ENCODE measurements around the gene HSBP1.

The HSBP1 gene

GRCh38 chr16:83803811-83804210, 4.0 kb upstream of the HSBP1 start:
- DNase-seq (ENCODE audit: low spot score) = no peak

DNA sequence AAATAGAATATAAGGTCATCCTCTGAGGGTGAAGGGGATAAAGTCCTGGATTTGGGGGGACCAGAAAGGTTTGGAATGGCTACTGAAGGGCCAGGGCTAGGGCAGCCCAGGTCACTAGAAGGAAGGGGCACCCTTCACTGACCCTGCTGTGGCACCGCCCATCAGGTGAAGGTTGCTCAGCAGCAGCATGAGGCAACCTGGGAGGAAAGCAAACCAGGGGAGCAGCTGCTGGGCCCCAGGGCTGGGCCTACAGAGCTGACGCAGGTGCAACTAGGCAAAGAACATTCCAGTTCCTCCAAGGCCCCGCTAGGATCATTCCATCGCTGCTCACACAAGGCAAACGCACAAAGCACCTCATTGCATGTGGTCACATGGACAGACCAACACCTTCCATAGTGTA, 3.4 kb upstream of the HSBP1 start:
- DNase-seq (ENCODE audit: low spot score) = no peak

DNA sequence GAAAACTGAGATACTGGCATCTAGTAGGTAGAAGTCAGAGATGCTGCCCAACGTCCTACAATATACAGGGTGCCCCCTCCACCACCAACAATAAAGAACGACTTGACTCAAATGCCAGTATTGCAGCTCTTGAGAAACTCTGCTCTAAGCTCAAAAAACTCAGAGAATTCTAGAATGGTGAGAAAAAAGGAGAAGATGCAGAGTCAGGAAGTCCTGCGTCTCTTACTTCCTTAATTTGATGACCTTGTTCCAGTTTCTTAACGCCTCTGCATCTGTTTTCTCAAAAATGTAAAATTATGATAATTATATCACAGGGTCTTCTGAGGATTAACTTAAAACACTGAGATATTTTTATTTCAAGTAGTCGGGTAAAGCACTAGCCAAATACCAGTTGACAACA, 1.7 kb upstream of the HSBP1 start:
- peak; percentile 47 for DNase-seq (ENCODE audit: low spot score)

- peak; percentile 14 for DNase-seq (ENCODE audit: low spot score)
Measured at GRCh38 chr16:83806731-83807130, 1.0 kb upstream of the HSBP1 start.

DNA sequence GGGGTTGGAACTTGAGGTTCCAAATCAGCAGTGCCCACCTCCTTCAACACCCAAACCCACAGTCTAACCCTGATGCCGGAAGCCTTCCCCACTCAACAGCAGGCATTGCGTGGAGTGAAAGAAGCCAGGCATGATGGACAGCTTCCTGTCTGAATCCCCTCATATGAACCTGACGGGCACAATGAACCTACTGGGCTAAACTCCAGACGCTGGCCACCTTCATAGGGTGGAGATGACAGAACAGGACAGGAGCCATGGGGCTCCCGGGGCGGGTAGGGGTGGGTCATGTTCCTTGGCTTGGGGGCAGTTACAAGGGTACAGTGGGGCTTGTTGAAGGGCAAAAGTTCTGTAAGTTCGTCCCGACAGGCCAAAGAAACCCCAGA, 460 bp upstream of the HSBP1 start:
- DNase-seq (ENCODE audit: low spot score) = no peak

DNA sequence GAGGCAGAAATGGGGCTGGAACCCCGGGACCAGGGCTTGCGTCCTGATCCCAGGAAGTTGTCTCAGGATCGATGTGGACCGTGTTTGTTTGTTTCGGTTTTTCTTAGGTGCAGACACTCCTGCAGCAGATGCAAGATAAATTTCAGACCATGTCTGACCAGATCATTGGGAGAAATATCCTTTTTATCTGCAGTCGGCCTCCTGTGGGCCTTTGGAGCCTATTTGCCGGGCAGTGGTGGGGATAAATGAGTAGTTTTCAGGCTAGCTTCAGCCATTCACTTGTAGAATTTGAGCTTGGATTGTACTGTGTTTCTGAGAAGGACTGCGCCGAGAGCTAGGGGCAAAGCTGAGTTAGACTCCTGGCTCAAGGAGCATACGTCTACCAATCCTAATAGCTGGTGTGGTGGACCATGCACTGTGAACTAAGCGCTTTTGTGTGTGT, 816 bp downstream of the HSBP1 start:
- no peak for DNase-seq (ENCODE audit: low spot score)

- no peak for DNase-seq (ENCODE audit: low spot score)
Measured at GRCh38 chr16:83809092-83809491, 1.3 kb downstream of the HSBP1 start.

- DNase-seq (ENCODE audit: low spot score) = no peak
Measured at GRCh38 chr16:83810901-83811300, 3.1 kb downstream of the HSBP1 start.

DNA sequence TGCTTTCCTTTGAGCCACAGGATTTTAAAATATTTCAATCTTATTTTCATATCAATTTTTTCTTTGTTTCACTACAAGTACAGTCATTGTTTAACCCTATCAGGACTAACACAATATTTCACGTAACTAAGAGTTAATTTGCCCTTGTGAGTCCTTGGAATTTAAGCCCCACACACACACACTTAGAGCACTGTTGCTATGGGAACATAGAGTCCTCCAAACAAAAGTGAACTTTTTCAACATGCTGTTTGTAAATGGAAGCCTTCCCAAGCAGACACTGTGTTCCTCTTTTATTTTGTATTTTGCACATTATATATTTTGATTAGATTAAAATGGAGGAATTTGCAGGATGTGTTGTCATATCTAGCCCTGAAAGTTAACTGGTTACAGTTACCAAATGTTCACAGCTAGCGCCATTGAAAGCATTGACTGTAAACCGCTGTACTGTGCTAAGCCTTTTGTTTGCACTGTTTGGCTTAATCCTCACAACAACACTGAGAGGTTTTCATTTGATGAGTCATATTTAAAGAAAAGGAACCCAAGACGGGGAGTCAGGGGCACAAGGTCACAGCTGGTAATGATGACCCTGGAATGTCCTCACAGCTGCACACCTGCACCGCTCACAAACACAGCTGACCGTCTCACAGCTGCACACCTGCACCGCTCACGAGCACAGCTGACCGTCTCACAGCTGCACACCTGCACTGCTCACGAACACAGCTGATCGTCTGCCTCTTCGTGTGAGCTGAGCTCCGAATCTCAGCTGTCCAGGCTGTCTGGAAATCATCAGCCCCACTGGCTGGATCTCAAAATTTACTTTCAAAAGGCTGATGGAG, 6.3 kb downstream of the HSBP1 start:
- peak; percentile 54 for DNase-seq (ENCODE audit: low spot score)

- DNase-seq (ENCODE audit: low spot score) = no peak
Measured at GRCh38 chr16:83814659-83814985, 6.8 kb downstream of the HSBP1 start.

- no peak for DNase-seq (ENCODE audit: low spot score)
Measured at GRCh38 chr16:83817022-83817421, 9.2 kb downstream of the HSBP1 start.

- DNase-seq (ENCODE audit: low spot score) = no peak
Measured at GRCh38 chr16:83818276-83818675, 10.5 kb downstream of the HSBP1 start.

DNA sequence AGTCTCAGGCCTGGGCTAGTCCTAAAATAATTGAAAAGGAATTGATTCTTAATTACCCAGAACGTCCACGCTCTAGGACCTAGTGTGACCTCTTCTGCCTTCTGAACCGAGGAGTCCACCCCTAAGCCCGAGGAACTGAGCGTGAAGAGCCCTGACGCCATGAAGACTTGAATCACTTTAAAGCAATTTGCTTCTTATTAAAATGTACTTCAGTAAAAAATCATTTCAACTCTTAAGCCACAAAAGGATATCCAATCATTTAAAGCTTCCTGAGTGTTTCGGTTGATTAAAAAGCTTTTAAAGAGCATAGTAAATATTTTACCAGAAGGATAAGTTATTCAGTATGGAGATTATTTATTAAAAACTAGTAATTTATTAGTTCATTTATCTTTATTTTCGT, 11.6 kb downstream of the HSBP1 start:
- DNase-seq (ENCODE audit: low spot score) = no peak

DNA sequence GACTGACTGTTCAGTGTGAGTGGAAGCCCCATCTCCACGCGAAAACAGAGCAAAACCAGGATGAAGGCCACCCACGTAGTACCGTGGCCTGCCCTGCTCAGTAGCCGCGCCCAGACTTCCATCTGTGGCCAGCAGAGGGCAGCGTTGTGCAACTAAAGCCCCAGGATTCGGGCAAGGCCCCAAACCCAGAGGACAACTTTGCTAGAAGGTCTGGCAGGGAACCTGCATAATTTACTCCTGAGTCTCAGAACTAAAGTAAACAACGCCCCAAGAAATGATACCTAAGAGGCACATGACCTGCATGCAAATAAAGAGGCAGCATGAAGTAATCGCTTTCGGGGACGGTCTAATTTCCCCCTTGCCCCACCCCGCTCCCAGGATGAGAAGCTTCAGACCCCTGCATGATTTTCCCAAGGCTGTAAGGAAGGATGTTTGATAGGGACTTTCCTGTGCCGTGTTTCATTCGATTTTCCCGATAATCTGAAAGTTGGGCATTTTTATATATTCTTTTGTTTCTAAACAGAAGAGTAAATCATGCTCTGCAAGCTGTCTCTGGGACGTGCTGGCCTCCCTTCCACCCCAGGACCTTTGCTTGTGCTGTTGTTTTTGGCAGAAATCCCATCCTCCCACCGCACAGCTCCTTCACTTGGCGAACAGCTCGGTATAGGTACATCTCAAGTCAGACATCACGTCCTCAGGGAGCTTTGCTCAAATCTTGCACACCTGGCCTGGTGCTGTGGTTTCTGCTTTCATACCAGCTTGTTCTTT, 18.6 kb downstream of the HSBP1 start:
- peak; percentile 78 for DNase-seq (ENCODE audit: low spot score)

- DNase-seq (ENCODE audit: low spot score) = no peak
Measured at GRCh38 chr16:83830091-83830768, 22.5 kb downstream of the HSBP1 start.

DNA sequence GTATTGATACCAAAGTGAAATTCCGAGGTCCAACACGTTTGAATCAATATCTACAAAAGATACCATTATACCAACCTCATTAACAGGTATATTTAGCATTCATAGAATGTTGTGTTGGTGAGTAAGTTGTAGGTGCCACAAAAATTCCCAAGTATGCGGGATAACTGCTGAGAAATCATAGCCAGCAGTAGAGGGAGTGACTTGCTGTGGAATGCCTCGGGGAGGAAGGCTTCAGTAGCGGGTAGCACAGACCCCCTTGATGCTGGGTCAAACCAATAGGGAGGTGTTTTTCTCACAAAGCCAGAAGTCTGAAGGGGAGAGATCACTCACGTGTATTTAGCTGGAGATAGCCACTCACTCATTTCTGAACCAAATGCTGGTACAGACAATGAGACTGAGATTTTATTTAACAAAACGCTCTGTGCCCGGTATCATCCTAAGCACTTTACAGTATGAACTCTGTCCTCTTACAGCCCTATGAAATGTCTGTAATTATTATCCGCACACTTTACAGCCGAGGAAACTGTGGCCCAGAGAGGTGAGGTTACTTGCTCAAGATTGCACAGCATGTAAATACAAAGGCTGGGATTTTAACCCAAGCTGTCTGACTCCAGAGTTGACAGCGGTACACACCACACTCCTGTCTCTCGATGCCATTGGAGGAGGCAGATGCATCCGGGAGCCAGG, 23.1 kb downstream of the HSBP1 start:
- no peak for DNase-seq (ENCODE audit: low spot score)

DNA sequence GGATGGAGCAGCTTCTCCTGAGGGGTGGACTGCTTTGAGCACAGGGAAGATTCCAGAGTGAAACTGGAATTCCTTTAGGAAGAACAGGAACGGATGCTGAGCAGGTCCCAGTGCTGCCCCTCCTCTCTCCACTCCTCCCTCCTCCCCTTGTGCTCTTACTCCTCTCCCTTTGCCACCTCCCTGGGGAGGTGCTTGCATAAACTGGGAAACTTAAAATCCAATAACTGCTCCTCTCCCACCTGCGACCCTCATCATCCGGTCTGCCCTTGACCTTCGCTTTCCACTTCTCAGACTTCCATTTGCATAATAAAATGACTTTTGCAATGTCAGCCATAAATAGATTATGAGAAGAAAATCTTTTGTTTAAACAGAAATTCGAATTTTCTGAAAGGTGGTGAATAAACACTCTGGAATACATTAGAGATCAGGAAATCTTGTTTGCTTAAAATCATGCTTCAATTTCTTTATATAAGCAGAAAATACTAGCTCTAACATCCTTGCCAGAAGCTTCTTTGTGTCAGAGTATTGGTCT, 23.7 kb downstream of the HSBP1 start:
- DNase-seq (ENCODE audit: low spot score) = no peak

- DNase-seq (ENCODE audit: low spot score) = no peak
Measured at GRCh38 chr16:83833921-83834320, 26.1 kb downstream of the HSBP1 start.

DNA sequence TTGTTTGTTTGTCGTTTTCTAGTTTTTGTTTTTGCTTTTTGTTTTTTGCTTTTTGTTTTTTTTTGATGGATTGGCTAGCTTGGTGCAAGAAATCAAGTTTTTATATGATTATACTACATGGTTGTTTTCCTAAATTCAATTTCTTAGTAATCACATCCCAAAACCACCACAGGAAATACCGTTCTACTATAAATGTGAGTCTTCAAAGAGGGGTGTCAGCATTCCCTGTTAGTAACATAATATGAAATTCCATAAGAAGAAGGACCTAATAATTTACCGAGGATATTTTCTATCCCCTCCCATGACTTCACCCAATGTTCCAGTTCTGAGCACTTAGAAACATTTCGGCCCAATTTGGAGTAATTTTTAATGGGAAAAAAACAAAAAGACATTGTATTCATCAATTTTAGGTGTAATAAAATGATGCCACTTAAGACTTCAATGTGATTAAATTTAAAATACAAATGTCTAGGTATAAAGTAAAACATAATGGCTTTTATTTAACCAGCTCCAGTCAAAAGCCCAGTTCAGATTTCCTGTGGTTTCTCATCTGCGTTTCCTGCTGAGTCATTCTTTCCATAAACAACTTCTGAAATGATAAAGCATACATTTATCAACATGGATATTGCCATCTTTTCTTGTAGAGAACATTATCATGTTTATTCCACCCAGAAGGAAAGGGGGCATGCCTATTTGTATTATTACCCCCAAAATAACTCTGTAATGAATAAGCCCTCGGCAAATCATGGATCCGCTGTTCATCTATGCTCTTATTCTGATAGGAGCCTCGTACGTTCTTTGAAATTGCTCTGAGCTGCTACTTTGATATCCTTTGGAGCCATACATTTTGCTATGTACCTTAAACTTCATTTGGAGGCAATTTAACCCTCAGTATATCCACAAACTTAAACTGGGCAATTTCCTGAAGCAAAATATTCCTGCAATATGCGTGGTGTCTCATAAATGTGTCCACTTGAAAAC, 28.1 kb downstream of the HSBP1 start:
- no peak for DNase-seq (ENCODE audit: low spot score)

DNA sequence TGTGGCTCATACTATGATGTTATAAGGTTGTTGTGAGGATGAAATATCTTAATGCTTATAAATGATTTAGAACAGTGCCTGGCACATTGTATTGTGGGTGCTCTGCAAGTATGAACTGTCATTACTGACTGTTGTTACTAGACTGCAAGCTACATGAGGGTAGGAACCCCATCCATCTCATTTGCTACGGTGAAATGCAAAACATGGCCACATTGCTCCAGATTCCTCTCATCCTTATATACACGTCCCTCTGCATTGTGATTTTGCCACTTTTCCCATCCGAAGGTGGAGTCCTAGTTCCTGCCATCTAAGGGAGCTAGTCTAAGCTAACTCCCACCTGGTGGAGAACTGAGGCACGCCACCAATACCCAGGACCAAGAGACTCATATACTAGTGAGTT, 29.8 kb downstream of the HSBP1 start:
- DNase-seq (ENCODE audit: low spot score) = no peak

- DNase-seq (ENCODE audit: low spot score) = no peak
Measured at GRCh38 chr16:83838151-83838550, 30.4 kb downstream of the HSBP1 start.
